ENCODE results near the gene SUPV3L1.

SUPV3L1 gene

DNA sequence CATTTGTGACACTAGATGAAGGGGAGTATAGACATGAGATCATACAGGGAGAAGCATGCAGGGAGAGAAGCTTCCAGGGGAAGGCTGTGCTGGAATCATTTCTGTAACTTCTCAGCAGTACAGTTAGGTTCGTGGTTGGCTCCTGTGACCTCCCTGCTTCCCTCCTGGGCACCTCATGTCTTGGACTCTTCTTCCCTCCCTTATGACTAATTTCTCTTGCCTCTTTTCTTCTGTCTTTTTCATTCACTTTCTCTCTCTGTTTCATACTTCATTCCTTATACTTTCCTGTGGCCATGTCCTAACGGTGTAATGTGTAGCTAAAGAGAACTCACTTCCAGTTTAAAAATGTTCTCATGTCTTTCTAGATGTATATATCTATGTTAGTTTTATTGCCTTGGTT, 21.0 kb downstream of the SUPV3L1 start:
- in situ Hi-C loops (cut with MboI; ENCODE audit: low sequenced_read_pairs) = no loop called here

DNA sequence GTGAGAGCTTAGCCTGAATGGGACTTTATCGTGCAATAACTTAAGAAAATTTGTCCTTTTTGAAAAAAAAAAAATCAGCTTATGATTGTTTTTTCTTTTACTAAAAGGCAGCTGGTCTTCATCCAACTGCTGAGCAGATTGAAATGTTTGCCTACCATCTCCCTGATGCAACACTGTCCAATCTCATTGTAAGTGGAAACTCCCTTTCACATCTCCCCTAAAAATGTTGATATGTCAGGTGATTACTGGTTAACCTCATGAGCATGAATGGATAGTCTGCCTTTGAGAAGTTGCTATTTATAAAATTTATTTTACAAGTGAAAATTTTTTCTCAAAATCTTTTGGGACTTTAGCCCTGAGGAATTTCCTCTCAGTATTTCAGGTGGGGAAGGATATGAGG, 22.3 kb downstream of the SUPV3L1 start:
- in situ Hi-C loops (cut with MboI; ENCODE audit: low sequenced_read_pairs) = no loop called here

DNA sequence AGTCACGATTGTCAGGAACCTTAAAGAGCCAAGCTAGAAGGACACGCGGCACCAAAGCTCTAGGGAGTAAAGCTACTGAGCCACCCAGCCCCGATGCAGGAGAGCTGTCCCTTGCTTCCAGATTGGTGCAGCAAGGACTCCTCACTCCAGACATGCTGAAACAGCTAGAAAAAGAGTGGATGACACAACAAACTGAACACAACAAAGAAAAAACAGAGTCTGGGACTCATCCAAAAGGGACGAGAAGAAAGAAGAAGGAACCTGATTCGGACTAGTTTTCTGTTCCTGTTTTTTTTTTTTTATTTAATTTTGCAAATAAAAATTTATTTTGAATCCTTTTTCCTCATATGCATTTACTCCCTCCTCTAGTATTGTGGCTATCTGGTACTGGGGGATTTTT, 28.7 kb downstream of the SUPV3L1 start:
- in situ Hi-C loops (cut with MboI; ENCODE audit: low sequenced_read_pairs) = no loop called here

DNA sequence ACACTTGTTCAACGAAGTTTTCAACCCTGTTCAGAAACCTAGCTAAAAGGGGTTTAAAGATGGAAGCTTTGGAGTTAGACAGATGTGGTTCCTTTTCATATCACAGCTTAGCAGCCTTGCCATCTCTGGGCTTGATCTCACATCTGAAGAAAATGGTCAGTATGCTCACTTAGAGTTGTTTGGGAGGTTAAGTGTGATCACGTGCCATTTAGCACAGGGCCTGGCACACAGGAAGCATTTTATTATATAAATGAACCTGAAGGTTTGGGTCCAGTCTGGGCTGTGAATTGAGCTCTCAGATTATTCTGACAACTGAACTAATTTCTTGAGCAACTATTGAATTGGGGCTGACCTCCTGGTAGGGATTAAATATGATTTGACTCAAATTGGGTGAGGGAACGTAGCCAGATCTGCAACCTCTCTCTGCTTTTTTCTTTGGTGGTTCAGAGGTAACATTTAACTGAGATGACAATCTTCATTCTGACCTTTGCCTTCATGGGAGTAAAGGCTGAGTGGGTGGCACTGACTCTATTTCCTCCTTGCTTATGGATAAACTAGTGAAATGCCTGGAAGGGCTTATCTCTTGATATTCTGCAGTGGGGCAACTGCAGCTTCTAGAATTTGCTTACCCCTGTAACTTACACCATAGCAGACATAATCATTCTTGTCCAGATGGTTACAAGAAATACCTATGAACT, 29.9 kb downstream of the SUPV3L1 start:
- in situ Hi-C loops (cut with MboI; ENCODE audit: low sequenced_read_pairs) = no loop called here

DNA sequence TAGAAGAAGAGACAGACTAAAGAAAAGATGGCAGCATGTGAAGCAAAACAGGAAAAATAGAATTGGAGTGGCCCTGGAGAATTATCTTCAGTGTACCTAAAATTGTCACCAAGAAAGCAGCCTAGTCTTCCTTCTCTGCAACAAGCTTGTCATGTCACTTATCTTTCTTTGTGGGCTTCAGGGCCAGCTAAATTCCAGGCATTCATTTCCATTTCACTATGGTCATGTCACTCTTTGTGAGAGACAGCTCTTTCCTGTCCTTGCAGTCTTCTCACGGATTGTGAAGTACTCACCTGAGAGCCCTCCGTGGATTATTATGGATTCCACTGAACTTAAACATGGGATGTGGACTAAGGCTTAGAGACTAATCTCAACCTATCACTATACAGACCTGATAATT, 31.1 kb downstream of the SUPV3L1 start:
- in situ Hi-C loops (cut with MboI; ENCODE audit: low sequenced_read_pairs) = no loop called here

DNA sequence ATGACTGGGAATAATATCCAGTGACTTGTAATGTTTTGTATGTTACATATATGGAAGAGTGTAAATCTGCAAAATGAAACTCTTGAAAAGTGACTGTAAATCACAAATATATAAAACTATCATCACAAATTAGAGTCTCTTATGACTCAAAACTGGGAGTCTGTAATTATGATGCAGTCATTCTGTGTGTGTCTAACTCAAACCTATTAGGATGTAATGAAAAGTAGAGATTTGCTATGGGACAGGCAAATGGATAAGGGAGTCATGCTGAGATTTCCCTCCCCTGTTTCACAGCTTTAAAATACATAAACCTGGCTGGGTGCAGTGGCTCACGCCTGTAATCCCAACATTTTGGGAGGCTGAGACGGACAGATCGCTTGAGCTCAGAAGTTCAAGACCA, 31.5 kb downstream of the SUPV3L1 start:
- in situ Hi-C loops (cut with MboI; ENCODE audit: low sequenced_read_pairs) = no loop called here

DNA sequence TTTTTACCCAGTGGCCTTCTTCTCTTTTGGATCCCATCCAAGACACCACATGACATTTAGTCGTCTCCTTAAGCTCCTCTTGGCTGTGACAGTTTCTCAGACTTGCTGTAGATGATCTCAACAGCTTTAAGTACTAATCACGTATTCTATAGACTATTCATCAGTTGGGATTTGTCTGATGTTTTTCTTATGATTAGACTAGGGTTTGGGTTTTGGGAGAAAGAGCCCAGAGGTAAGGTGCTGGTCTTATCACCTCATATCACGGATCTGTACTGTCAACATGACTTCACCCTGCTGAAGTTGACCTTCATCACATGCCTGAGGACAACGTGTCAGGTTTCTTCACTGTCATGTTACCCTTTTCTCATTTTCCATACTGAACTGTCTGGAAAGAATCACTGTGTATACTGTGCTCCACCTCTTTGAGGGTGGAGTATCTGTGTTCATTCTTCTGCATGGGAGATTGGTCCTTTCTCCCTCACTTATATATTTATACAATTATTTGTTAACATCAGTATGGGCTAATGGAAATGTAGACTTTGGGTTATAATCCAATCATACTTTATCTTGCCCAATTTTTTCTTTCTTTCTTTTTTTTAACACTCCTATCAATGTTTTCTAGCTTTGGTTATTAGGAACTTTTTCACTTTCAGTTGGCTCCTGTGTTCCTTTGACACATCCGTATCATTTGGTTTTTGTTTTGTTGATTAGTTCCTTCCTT, 33.7 kb downstream of the SUPV3L1 start:
- in situ Hi-C loops (cut with MboI; ENCODE audit: low sequenced_read_pairs) = no loop called here

DNA sequence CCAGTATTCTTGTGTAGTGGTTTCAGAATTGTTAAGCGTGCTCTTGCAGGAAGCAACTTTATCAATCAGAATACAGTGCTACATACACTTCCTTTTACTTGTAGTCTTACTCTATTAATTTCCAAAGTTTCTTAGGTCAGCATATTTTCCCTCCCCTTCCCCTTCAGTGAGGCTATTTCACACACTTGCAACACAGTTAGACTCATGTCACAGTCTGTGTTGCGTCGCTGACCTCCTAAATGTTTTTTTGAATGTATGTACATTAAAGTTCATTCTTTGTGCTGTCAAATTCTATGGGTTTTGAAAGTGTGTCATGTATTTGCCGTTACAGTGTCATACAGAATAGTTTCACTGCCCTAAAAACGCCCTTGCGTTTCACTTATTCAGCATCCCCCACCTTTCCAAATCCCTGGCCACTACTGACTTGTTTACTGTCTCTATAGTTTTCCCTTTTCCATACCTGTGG, 34.7 kb downstream of the SUPV3L1 start:
- in situ Hi-C loops (cut with MboI; ENCODE audit: low sequenced_read_pairs) = no loop called here

DNA sequence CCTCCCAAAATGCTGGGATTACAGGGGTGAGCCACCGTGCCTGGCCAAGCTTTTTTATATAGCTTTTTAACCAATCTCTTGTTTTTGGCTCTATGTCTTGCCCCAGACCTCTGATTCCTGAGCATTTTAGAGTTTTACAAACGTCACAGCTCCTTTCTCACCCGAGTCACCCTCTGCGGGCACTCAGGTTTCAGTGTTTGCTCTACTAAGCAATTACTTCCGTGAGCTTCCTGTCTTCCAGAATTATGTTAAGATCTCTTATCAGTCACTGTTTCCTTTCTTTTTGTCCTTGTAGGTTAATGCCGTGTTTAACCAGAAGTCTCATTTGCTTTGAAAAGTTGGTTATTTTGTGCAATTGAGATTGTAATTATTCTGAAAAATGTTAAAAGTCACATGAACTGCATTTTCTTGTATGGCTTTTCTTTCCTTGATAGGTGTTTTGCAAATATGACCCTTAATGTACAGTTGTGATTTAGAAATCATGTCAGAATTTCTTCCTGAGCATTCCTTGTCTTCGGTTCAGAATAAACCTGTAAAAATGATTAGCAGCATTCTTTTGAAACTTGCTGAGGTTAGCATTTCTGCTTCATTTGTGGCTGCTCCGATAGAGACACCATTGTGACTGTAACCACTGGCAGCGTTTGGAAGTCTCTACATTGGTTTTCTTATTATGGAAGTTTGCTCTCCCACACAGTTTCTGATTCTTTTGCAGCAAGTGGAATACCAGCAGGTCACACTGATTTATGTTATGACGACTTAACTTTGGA, 35.6 kb downstream of the SUPV3L1 start:
- in situ Hi-C loops (cut with MboI; ENCODE audit: low sequenced_read_pairs) = no loop called here

DNA sequence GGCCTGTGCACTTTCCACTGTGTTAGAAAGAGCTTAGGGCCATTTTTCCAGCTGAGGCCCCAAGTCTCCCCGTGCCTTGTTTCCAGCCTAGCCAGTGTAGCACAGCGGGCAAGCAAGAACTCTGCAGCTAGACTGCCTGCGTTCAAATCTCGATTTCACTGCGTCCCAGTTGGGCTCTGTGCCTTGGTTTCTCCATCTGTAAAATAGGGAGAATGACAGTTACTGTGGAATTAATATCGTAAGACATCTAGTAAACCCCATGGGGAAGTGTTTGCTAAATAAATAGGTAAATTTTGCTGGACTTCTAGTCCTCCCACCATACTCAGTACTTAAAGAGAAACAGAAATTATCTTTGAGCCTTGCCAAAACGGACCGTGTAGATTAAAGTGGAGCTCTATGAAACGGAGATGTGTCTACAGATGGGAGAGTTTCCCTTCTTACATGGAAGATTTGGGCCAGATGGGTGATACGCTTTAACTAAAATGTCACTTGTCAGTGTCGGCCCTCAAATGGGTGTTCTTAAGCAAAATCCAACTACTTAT, 36.6 kb downstream of the SUPV3L1 start:
- in situ Hi-C loops (cut with MboI; ENCODE audit: low sequenced_read_pairs) = no loop called here

DNA sequence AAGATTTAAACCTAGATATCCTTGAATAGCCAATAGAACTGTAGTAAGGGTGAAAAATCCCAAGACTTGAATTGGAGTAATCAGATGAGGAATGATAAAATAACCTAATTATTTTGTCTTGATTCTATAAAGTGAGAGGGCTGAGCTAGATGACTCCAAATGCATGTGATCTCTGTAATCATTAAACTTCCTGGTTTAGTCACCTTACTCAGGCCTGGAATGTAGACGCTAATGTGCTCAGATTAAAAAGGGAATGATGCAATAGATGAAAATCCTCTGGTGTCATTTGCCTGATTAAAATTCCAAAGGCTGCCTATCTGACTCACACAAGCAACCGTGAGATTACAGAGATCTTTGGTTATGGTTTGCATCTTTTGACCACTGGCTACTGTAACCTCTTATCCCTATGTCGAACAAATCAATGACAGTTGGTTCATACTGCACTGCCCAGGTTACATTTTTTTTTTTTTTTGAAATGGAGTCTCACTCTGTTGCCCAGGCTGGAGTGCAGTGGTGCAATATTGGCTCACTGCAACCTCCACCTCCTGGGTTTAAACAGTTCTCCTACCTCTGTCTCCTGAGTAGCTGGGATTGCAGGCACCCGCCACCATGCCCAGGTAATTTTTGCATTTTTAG, 37.2 kb downstream of the SUPV3L1 start:
- in situ Hi-C loops (cut with MboI; ENCODE audit: low sequenced_read_pairs) = no loop called here

DNA sequence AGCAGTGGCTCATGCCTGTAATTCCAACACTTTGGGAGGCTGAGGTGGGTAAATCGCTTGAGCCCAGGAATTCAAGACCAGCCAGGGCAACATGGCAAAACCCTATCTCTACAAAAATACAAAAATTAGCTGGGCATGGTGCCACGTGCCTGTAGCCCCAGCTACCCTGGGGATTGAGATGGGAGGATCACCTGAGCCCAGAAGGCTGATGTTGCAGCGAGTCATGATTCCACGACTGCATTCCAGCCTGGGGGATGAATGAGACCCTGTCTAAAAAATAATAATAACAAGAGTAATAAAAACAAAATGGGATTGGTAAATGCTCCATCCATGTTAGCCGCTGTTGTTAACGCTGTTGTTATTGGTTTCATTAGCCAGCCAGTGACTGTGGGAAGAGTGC, 38.8 kb downstream of the SUPV3L1 start:
- in situ Hi-C loops (cut with MboI; ENCODE audit: low sequenced_read_pairs) = no loop called here

DNA sequence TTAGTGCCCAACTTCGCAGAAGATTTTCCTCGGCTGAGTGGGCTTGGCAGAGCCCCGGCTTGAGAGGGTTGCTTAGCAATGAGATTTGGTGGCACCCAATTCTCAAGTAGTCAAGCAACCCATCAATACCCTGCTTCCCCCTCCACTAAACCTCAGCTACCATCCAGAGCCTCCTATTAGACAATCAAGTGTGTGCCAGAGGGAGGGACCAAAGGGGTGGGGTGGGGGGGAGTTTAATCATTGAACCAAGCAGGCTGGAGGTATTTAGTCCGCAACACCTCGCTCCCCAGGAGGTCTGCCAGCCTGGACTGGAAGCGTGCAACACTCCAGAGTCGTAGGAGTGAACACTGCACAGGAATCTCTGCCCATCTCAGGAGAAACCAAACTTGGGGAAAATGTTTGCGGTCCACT, 40.0 kb downstream of the SUPV3L1 start, which contains the start of gene HKDC1:
Gene HKDC1 (plus strand): TSS at position 292 of the 411 bp plus-strand sequence. CDS start 104 bp downstream, at position 396.
- in situ Hi-C loops (cut with MboI; ENCODE audit: low sequenced_read_pairs) = no loop called here

DNA sequence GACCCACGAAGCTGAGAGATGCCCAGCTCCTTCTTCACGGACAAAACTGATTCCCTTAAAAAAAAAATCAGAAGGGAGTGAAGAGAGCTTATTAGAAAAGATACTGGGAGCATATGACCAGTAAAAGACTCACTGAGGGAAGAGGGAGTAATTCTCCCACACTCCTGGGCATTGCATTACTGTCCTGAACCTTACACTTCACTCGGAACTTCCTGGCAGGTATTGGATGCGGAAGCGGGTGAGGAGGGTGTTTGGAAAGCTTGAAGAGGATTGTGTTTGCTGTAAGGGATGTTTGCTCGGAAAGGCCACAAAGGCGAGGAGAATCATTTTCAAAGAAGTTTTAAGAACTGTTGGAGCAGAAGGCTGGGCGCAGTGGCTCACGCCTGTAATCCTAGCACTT, 40.5 kb downstream of the SUPV3L1 start:
- in situ Hi-C loops (cut with MboI; ENCODE audit: low sequenced_read_pairs) = no loop called here

DNA sequence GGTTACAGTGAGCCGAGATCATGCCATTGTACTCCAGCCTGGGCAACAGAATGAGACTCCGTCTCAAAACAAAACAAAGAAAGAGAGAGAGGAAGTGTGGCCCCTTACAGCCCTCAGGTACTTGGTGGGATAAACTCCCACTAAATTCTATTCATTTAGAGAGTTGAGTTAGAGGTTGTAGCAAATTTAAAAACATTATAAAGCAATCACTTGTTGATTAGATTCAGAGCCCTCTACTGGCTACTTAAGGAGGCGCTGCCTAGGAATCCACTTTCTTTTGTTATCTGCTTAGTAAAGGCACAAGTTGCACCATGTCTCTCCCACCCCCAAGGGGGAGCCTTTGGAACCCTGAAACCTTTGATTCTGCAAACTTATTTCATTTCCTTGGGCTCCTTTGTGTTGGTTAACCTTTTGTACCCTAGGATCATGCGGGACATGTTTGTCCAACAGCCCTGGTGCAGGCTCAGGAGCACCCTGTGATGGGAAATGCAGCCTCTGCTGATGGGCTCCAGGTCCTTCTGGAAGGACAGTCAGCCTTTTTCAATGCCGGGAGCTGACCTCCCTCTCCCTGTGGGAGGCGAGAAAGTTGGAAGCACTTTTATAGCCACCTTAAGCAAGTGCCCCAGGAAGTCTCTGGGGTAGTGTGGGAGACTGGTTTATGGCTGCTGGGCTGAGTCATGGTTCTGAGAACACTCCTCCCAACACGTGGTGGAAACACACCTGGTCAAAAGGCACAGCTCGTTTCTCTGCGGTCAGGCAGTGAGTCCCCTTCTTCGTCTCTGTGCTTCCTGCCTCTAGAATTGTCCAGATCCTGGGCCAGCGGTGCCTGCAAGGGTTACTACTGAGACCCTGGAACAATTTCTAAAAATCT, 42.4 kb downstream of the SUPV3L1 start:
- in situ Hi-C loops (cut with MboI; ENCODE audit: low sequenced_read_pairs) = no loop called here

DNA sequence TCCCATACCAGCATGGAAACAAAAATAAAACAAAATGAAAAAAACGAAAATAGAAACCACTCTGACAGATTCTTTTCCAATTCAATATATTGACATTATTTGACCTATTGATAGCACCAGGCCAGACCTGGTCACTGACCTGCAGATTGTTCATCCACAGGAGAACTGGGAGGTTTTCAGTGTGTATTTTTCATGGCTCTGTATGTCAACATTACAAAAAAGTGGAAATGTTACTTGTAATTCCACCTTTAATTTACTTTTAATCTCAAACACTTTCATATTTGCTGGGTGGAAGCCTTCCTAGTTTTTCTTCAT, 43.0 kb downstream of the SUPV3L1 start:
- in situ Hi-C loops (cut with MboI; ENCODE audit: low sequenced_read_pairs) = no loop called here

DNA sequence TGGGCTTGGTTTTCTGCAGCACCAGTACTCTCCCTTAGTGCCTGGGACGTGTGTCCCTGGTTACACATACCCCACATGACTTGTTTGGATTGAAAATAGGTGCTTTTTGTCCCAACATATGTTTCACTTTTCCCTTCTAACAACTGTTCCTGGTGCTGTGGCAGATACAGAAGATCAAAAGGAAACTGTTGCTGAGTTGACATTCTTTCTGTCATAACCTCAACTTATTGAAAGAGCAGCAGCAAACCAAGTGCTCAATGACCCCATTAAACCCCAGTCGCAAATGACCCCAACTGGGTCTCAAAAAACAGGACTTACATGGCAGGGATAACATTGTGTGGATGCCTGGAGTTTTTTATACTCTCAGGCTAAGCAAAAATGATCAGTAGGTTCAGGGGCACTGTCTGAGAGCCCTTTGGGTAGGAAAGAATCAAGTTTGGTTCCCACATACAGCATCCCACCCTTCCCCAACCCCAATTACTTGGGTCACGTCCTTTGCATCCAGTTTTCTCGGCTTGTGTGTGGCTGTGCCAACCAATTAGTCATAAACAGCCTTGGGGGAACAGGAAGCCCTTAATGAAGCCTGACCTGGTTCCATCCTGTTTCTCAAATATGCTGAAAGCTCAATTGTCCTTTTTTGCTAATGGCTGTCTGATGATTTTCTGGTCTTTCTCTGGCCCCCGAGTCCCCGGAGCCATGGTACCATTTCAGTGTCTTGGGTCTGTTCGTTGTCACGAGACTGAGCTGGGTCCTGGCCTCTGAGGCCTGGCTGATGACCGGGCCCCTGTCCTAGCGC, 45.0 kb downstream of the SUPV3L1 start:
- in situ Hi-C loops (cut with MboI; ENCODE audit: low sequenced_read_pairs) = no loop called here

DNA sequence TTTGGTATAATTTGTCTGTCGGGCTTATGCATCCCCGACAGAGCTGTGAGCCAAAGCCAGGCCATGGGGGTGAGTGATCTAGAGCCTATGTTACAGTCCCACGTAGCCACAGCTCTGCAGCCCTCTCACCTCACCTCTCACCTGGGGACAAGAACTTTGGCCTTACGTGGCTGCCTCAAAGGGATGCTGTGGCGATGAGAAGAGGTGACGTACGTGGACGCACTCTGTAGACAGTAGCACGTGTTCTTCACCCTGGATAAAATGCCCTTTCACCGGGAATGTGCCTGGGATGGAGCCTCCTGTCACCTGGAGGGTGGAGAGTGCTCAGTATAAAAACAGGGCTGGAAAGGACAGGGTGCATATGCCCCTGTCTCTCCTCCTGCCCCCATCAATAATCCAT, 45.6 kb downstream of the SUPV3L1 start:
- in situ Hi-C loops (cut with MboI; ENCODE audit: low sequenced_read_pairs) = no loop called here

DNA sequence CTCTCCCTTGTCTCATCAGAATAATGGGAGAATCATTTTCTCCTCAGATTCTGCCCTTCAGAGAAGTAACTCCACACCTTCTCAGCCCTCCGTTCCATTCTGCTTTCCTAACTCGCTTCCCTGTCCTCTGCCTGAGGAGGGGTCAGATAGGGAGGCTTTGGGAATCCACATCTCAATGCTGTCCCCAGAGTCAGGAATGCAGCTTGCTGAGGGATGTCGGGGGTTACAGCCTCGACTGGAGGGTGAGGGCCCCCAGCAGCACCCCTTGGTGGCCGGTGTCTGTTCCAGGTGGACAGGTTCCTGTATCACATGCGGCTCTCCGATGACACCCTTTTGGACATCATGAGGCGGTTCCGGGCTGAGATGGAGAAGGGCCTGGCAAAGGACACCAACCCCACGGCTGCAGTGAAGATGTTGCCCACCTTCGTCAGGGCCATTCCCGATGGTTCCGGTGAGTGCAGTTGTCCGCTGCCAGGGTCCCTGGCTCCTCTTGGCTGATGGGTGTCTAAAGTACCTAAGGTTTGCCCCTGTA, 47.0 kb downstream of the SUPV3L1 start:
- in situ Hi-C loops (cut with MboI; ENCODE audit: low sequenced_read_pairs) = no loop called here

Measured in HL-60/S4 (cell line).